C4-2B (cell line): ENCODE results near the gene TTC9C.

Experiments used
- ZFX ChIP-seq: fragments of 450-650 bp; IDR thresholded peaks from 2 replicates; pipeline ENCODE4 v1.6.1; 2017
- TF ChIP-seq, protein P1 (sequence below): fragments of 450-650 bp; conservative IDR thresholded peaks from 2 replicates; pipeline ENCODE4 v1.5.1; 2017; ENCODE audit warnings: mild to moderate bottlenecking

DNA sequence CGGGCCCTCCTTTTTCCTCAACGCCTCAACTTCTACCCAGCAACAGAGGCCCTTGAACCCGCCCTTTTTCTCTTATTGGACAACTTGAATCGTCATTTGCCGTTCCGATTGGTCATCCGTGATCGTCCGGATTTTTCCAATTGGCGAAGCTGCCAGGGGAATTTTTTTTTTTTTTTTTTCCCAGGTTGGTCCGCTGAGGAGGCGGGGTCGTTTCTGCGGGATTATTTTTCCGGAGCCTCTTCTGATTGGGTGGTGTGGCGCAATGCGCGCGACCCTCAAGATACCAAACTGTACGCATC is 465 bp upstream of the TTC9C start:
- no peak for TF ChIP-seq ZFX
- TF ChIP-seq, protein P1, sequence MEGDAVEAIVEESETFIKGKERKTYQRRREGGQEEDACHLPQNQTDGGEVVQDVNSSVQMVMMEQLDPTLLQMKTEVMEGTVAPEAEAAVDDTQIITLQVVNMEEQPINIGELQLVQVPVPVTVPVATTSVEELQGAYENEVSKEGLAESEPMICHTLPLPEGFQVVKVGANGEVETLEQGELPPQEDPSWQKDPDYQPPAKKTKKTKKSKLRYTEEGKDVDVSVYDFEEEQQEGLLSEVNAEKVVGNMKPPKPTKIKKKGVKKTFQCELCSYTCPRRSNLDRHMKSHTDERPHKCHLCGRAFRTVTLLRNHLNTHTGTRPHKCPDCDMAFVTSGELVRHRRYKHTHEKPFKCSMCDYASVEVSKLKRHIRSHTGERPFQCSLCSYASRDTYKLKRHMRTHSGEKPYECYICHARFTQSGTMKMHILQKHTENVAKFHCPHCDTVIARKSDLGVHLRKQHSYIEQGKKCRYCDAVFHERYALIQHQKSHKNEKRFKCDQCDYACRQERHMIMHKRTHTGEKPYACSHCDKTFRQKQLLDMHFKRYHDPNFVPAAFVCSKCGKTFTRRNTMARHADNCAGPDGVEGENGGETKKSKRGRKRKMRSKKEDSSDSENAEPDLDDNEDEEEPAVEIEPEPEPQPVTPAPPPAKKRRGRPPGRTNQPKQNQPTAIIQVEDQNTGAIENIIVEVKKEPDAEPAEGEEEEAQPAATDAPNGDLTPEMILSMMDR: no peak
